IMR-90 (cell line): ENCODE data around the gene SART1. TPM values are rescaled to one million over a fixed set of nuclear protein-coding genes. Genes with fewer than 3 reads are reported as not detected.
A peak's percentile ranks its signal among the peaks of the same experiment; 100 is the strongest.

Experiments used
- ATAC-seq: fragments of 200-7000 bp; cut with Tn5 transposase; 2 replicates; pipeline ENCODE4 v1.9.1; 2020; ENCODE audit warnings: low read depth, mild to moderate bottlenecking, moderate library complexity
- BruUV-seq: library from RNA; stranded (reverse); fragments of 400-500 nt; replicated peaks from 2 replicates; lab custom pipeline; 2021; lab: Mats Ljungman, UMichigan
- CTCF ChIA-PET: fragments of 300-600 bp; formaldehyde crosslinking; extraction: SDS; loops from one replicate; lab custom pipeline; 2021; ENCODE audit warnings: antibody characterized with exemption; lab: Yijun Ruan, JAX
- POLR2A ChIA-PET: fragments of 300-600 bp; sonication (Branson Sonifier 250); formaldehyde crosslinking; loops from one replicate; lab custom pipeline; 2022; ENCODE audit warnings: antibody characterized with exemption; ENCODE audit not compliant: unreplicated experiment; lab: Charles Lee
- DNase-seq: peaks from one replicate; pipeline ENCODE4 v3.0.0; 2013
- H2AFZ ChIP-seq: replicated peaks from 2 replicates; pipeline ENCODE3; 2013; ENCODE audit warnings: low read length, mild to moderate bottlenecking; ENCODE audit not compliant: poor library complexity
- H2AK5ac ChIP-seq: 2 replicates; pipeline ENCODE4 v1.6.1; 2013; ENCODE audit warnings: low read depth, low read length, inconsistent platforms
- H2AK9ac ChIP-seq: replicated peaks from 2 replicates; pipeline ENCODE3; 2013; ENCODE audit warnings: mild to moderate bottlenecking, low read depth, low read length, moderate library complexity; ENCODE audit not compliant: poor library complexity
- H2BK120ac ChIP-seq: 2 replicates; pipeline ENCODE4 v1.6.1; 2013; ENCODE audit warnings: low read depth, low read length, inconsistent platforms
- H2BK15ac ChIP-seq: 3 replicates; pipeline ENCODE4 v1.6.1; 2013; ENCODE audit warnings: low read depth, low read length, inconsistent platforms
- H2BK20ac ChIP-seq: 2 replicates; pipeline ENCODE4 v1.6.1; 2013; ENCODE audit warnings: low read depth, mild to moderate bottlenecking, inconsistent platforms, low read length, moderate library complexity
- H2BK5ac ChIP-seq: 2 replicates; pipeline ENCODE4 v1.6.1; 2013; ENCODE audit warnings: mild to moderate bottlenecking, low read depth, low read length, inconsistent platforms; ENCODE audit not compliant: poor library complexity, severe bottlenecking
- H3K14ac ChIP-seq: replicated peaks from 2 replicates; pipeline ENCODE4 v1.6.1; 2013; ENCODE audit warnings: low read depth, low read length, inconsistent platforms
- H3K18ac ChIP-seq: 2 replicates; pipeline ENCODE4 v1.6.1; 2013; ENCODE audit warnings: low read depth, low read length, control low read depth
- H3K23ac ChIP-seq: 2 replicates; pipeline ENCODE4 v1.6.1; 2013; ENCODE audit warnings: low read depth, low read length, inconsistent platforms
- H3K27ac ChIP-seq: 2 replicates; pipeline ENCODE4 v1.5.1; 2013; ENCODE audit warnings: mild to moderate bottlenecking, control low read depth, low read length; ENCODE audit not compliant: insufficient read depth
- H3K27me3 ChIP-seq: 2 replicates; pipeline ENCODE4 v1.6.1; 2013; ENCODE audit warnings: low read length; ENCODE audit not compliant: control insufficient read depth, insufficient read depth
- H3K36me3 ChIP-seq: 2 replicates; pipeline ENCODE4 v1.6.1; 2013; ENCODE audit warnings: low read length, mixed read lengths; ENCODE audit not compliant: control insufficient read depth, insufficient read depth
- H3K4ac ChIP-seq: 2 replicates; pipeline ENCODE4 v1.6.1; 2013; ENCODE audit warnings: low read depth, low read length, inconsistent platforms
- H3K4me1 ChIP-seq: 2 replicates; pipeline ENCODE4 v1.6.1; 2013; ENCODE audit warnings: low read length, mixed read lengths; ENCODE audit not compliant: control insufficient read depth, insufficient read depth
- H3K4me2 ChIP-seq: 2 replicates; pipeline ENCODE4 v1.6.1; 2013; ENCODE audit warnings: low read depth, mild to moderate bottlenecking, control low read depth, low read length, moderate library complexity
- H3K4me3 ChIP-seq: 2 replicates; pipeline ENCODE4 v1.5.1; 2013; ENCODE audit warnings: low read depth, mild to moderate bottlenecking, control low read depth, low read length, moderate library complexity; ENCODE audit not compliant: insufficient read depth
- H3K56ac ChIP-seq: 2 replicates; pipeline ENCODE4 v1.6.1; 2013; ENCODE audit warnings: low read length, inconsistent platforms; ENCODE audit not compliant: insufficient read depth; ENCODE audit errors: extremely low read depth
- H3K79me1 ChIP-seq, 2 experiments: 2 replicates each; pipeline ENCODE4 v1.6.1; 2013; ENCODE audit warnings: low read length in 2 of 2, inconsistent platforms in 1 of 2, low read depth in 1 of 2
- H3K9ac ChIP-seq: 2 replicates; pipeline ENCODE4 v1.6.1; 2013; ENCODE audit warnings: low read depth, low read length, control low read depth
- H3K9me1 ChIP-seq: 2 replicates; pipeline ENCODE4 v1.6.1; 2013; ENCODE audit warnings: low read length, inconsistent platforms; ENCODE audit not compliant: insufficient read depth
- H3K9me3 ChIP-seq: 2 replicates; pipeline ENCODE4 v1.6.1; 2013; ENCODE audit warnings: low read length; ENCODE audit not compliant: control insufficient read depth, insufficient read depth
- H4K20me1 ChIP-seq: 2 replicates; pipeline ENCODE4 v1.6.1; 2013; ENCODE audit warnings: low read length, inconsistent platforms; ENCODE audit not compliant: insufficient read depth
- H4K5ac ChIP-seq: 2 replicates; pipeline ENCODE4 v1.6.1; 2013; ENCODE audit warnings: mild to moderate bottlenecking, low read depth, low read length, control low read depth
- H4K8ac ChIP-seq, 2 experiments: 2 replicates each; pipeline ENCODE4 v1.6.1; 2013; ENCODE audit warnings: low read depth in 2 of 2, low read length in 2 of 2, control low read depth in 1 of 2, inconsistent platforms in 1 of 2
- H4K91ac ChIP-seq: 2 replicates; pipeline ENCODE4 v1.6.1; 2013; ENCODE audit warnings: low read depth, low read length, inconsistent platforms; ENCODE audit not compliant: insufficient read depth
- BHLHE40 ChIP-seq: fragments of 150-350 bp; IDR thresholded peaks from 2 replicates; pipeline ENCODE4 v1.6.1; 2016; ENCODE audit warnings: mild to moderate bottlenecking, low read depth, low read length
- CEBPB ChIP-seq: IDR thresholded peaks from 2 replicates; pipeline ENCODE4 v1.6.1; 2012; ENCODE audit warnings: low read depth, low read length, improper control_type of control experiment
- CTCF ChIP-seq: conservative IDR thresholded peaks from 2 replicates; pipeline ENCODE4 v1.5.1; 2012; ENCODE audit warnings: mild to moderate bottlenecking, low read depth, low read length, improper control_type of control experiment
- ELK1 ChIP-seq: fragments of 150-350 bp; IDR thresholded peaks from 2 replicates; pipeline ENCODE4 v1.6.1; 2016; ENCODE audit warnings: low read depth, mild to moderate bottlenecking, low read length, moderate library complexity, borderline replicate concordance
- MAFK ChIP-seq: IDR thresholded peaks from 2 replicates; pipeline ENCODE4 v1.6.1; 2012; ENCODE audit warnings: low read depth, low read length, improper control_type of control experiment
- MAZ ChIP-seq: IDR thresholded peaks from 2 replicates; pipeline ENCODE4 v1.6.1; 2012; ENCODE audit warnings: low read depth, mild to moderate bottlenecking, low read length, improper control_type of control experiment, moderate library complexity, borderline replicate concordance
- NFE2L2 ChIP-seq: fragments of 150-350 bp; IDR thresholded peaks from 2 replicates; pipeline ENCODE4 v1.6.1; 2016; ENCODE audit warnings: low read depth, mild to moderate bottlenecking, low read length
- POLR2A ChIP-seq: IDR thresholded peaks from 2 replicates; pipeline ENCODE4 v1.6.1; 2012; ENCODE audit warnings: mild to moderate bottlenecking, low read depth, low read length
- RCOR1 ChIP-seq: IDR thresholded peaks from 2 replicates; pipeline ENCODE4 v1.6.1; 2012; ENCODE audit warnings: mild to moderate bottlenecking, low read length, improper control_type of control experiment; ENCODE audit not compliant: insufficient replicate concordance
- RFX5 ChIP-seq: IDR thresholded peaks from 2 replicates; pipeline ENCODE4 v1.8.0; 2012; ENCODE audit warnings: low read depth, mild to moderate bottlenecking, low read length, moderate library complexity
- USF2 ChIP-seq: fragments of 150-350 bp; IDR thresholded peaks from 2 replicates; pipeline ENCODE4 v1.6.1; 2017; ENCODE audit warnings: mild to moderate bottlenecking, antibody characterized with exemption, low read length, low read depth
- WGBS, 2 experiments: methylation state at CpG; one replicate each; pipeline versions ENCODE4 v1.1.5 to v1.1.7; 2013; ENCODE audit warnings: missing lambda C conversion rate in 2 of 2; ENCODE audit not compliant: insufficient read length in 1 of 2; ENCODE audit errors: extremely low coverage in 2 of 2; 5-methylcytosine and 5-hydroxymethylcytosine counted together
- dilution Hi-C: fragments of 300-500 bp; cut with HindIII; formaldehyde crosslinking; loops from one replicate; pipeline ENCODE4 v1.14.3; 2018; ENCODE audit warnings: low sequenced_read_pairs; ENCODE audit not compliant: unreplicated experiment
- in situ Hi-C: fragments of 300-500 bp; cut with MboI; formaldehyde crosslinking; loops from 3 replicates; pipeline ENCODE4 v1.14.3; 2019; ENCODE audit warnings: low sequenced_read_pairs, inconsistent platforms, mixed read lengths
- intact Hi-C: fragments of 100-400 bp; cut with micrococcal nuclease; formaldehyde crosslinking; loops from 2 replicates; pipeline ENCODE4 v1.10.0; 2022
- polyA plus RNA-seq, 3 experiments: library from polyadenylated mRNA; depleted of rRNA; stranded (reverse); fragments of >200 nt; gene quantifications; 2 replicates each; pipeline ENCODE4 v1.2.3, GENCODE V29; 2012; ENCODE audit warnings: low replicate concordance in 1 of 3
- total RNA-seq: library from RNA; depleted of rRNA; stranded (reverse); fragments of >200 nt; gene quantifications from 2 replicates; pipeline ENCODE4 v1.2.3, GENCODE V29; 2012

SART1 gene
- total and polyA plus RNA-seq, 2 of the 4 experiments (the other 2 are of a cell fraction): 25.5 to 43.5 TPM

GRCh38 chr11:66006134-66006890 is 44.8 kb downstream of the SART1 start (continued):
- TF ChIP-seq RCOR1: no peak

- DNase-seq: no peak
These were observed 45.3 kb downstream of the SART1 start for GRCh38 chr11:66006891-66007176.

More at GRCh38 chr11:66006891-66007176, 45.3 kb downstream of the SART1 start:
- no peak overlapping the region for H4K91ac ChIP-seq
- WGBS, 2 experiments: no CpG with 5 or more reads among the region's 4 CpGs
- H3K14ac ChIP-seq: no peak overlapping the region
- H3K23ac ChIP-seq: no peak overlapping the region
- no peak overlapping the region for H3K9ac ChIP-seq
- no peak for TF ChIP-seq MAZ
- no peak for TF ChIP-seq USF2
- no peak for TF ChIP-seq RFX5
- TF ChIP-seq POLR2A: no peak
- no peak for TF ChIP-seq ELK1
- no peak for TF ChIP-seq MAFK
- no peak for TF ChIP-seq CEBPB
- no peak for TF ChIP-seq BHLHE40
- TF ChIP-seq CTCF: no peak
- no peak for TF ChIP-seq NFE2L2
- no peak overlapping the region for H3K4ac ChIP-seq
- POLR2A ChIA-PET: no interaction called here
- H3K4me1 ChIP-seq: no peaks in the 10 kb centered on the region; the same call in none of the 2 replicates
- no peak overlapping the region for H3K56ac ChIP-seq
- peaks cover 9% of the 10 kb centered on the region for H3K27me3 ChIP-seq
- ATAC-seq: no peak
- no peak overlapping the region for H4K8ac ChIP-seq
- H2BK5ac ChIP-seq: no peak overlapping the region
- H3K4me2 ChIP-seq: no peak overlapping the region
- no TSS peak for BruUV-seq
- CTCF ChIA-PET: interaction anchor here (1.0 kb wide), 1 partner anchor 38 kb away, joined by 3 read pairs; no protein-coding TSS in a partner anchor
- in situ Hi-C loops: no loop called here
- H2BK120ac ChIP-seq: no peak overlapping the region
- H3K4me3 ChIP-seq: no peak overlapping the region
- no peaks in the 10 kb centered on the region for H3K9me1 ChIP-seq
- H4K5ac ChIP-seq: no peak overlapping the region
- peaks cover under 1% of the 10 kb centered on the region; the same call in 1 of the 2 replicates for H4K20me1 ChIP-seq
- no peak overlapping the region for H2BK15ac ChIP-seq
- H2AK5ac ChIP-seq: peak overlapping the region; percentile 9; the same call in 1 of the 2 replicates
- H3K9me3 ChIP-seq: no peaks in the 10 kb centered on the region
- no peak overlapping the region for H2BK20ac ChIP-seq
- dilution Hi-C loops: no loop called here
- no peak overlapping the region for H2AFZ ChIP-seq
- H3K36me3 ChIP-seq: peaks cover 7% of the 10 kb centered on the region; the same call in 1 of the 2 replicates
- H2AK9ac ChIP-seq: no peak overlapping the region
- H3K27ac ChIP-seq: no peak overlapping the region
- peaks cover 14 to 18% of the 10 kb centered on the region in 2 experiments for H3K79me1 ChIP-seq
- no peak overlapping the region for H3K18ac ChIP-seq
- intact Hi-C loops: no loop called here
